K562 (cell line): Measurements from ENCODE around the gene TARBP2. TPM values are rescaled to one million over a fixed set of nuclear protein-coding genes. Genes with fewer than 3 reads are reported as not detected.

Source experiments
- ATAC-seq: fragments of 200-7000 bp; cut with Tn5 transposase; 3 replicates; pipeline ENCODE4 v1.9.1; 2020; ENCODE audit warnings: moderate library complexity
- BruUV-seq: library from RNA; stranded (reverse); fragments of 400-500 nt; replicated peaks from 2 replicates; lab custom pipeline; 2021; lab: Mats Ljungman, UMichigan
- CTCF ChIA-PET: fragments of 300-600 bp; formaldehyde crosslinking; extraction: SDS; loops from one replicate; lab custom pipeline; 2021; ENCODE audit warnings: low intra/inter-chr PET ratio; lab: Yijun Ruan, JAX
- POLR2A ChIA-PET: fragments of 300-600, 350-650 bp; sonication (Branson Sonifier 250); formaldehyde crosslinking; extraction: SDS; loops from one replicate; lab custom pipeline; 2021; ENCODE audit warnings: antibody characterized with exemption, inconsistent platforms; lab: Yijun Ruan, JAX
- DNase-seq, 4 experiments: peaks; one replicate each; pipeline versions ENCODE4 v3.0.0 to v3.0.0-alpha.2; 2011 to 2018; ENCODE audit warnings: low spot score in 3 of 4, mixed read lengths in 3 of 4; ENCODE audit errors: extremely low read depth in 1 of 4
- FAIRE-seq: peaks from 2 replicates; lab custom pipeline; 2011; peaks lifted over from hg19 to GRCh38; lab: Jason Lieb, UNC
- H2AFZ ChIP-seq: 2 replicates; pipeline ENCODE4 v1.6.0; 2011; ENCODE audit warnings: low read depth, low read length, control low read depth, inconsistent platforms
- H3K27ac ChIP-seq: fragments of 200-600 bp; 3 replicates; pipeline ENCODE4 v1.8.0; 2011; ENCODE audit warnings: low read depth, mild to moderate bottlenecking, control low read depth, inconsistent platforms, low read length, moderate library complexity, mixed read lengths; ENCODE audit errors: extremely low read depth
- H3K27me3 ChIP-seq, 2 experiments: fragments of 300-600 bp in 1 of 2; 2 replicates in 1 of 2; 3 replicates in 1 of 2; pipeline versions ENCODE4 v1.6.0 to v1.8.0; 2011; ENCODE audit warnings: inconsistent platforms in 2 of 2, low read length in 2 of 2, mild to moderate bottlenecking in 1 of 2, mixed read lengths in 1 of 2, moderate library complexity in 1 of 2; ENCODE audit not compliant: control insufficient read depth in 2 of 2, insufficient read depth in 2 of 2
- H3K36me3 ChIP-seq: fragments of 300-600 bp; 3 replicates; pipeline ENCODE4 v1.8.0; 2011; ENCODE audit warnings: mild to moderate bottlenecking, low read length, inconsistent platforms; ENCODE audit not compliant: control insufficient read depth, insufficient read depth
- H3K4me1 ChIP-seq, 2 experiments: fragments of 200-600 bp in 1 of 2; replicated peaks in 1 of 2; 2 replicates in 1 of 2; 3 replicates in 1 of 2; pipeline versions ENCODE4 v1.5.1 to v1.8.0; 2011; ENCODE audit warnings: inconsistent platforms in 2 of 2, low read length in 2 of 2, mild to moderate bottlenecking in 1 of 2, mixed read lengths in 1 of 2, moderate library complexity in 1 of 2; ENCODE audit not compliant: control insufficient read depth in 2 of 2, insufficient read depth in 2 of 2
- H3K4me2 ChIP-seq: 2 replicates; pipeline ENCODE4 v1.6.1; 2011; ENCODE audit warnings: low read length, control low read depth, inconsistent platforms, mixed read lengths; ENCODE audit not compliant: insufficient read depth
- H3K4me3 ChIP-seq: fragments of 200-600 bp; sonication (generic), shearing (Covaris generic); 2 replicates; pipeline ENCODE4 v1.5.1; 2016; ENCODE audit warnings: control low read depth, inconsistent platforms
- H3K79me2 ChIP-seq: fragments of 200-600 bp; 3 replicates; pipeline ENCODE4 v1.8.0; 2011; ENCODE audit warnings: low read length, inconsistent platforms; ENCODE audit not compliant: control insufficient read depth, insufficient read depth
- H3K9ac ChIP-seq, 2 experiments: 2 replicates each; pipeline versions ENCODE4 v1.6.0 to v1.6.1; 2011; ENCODE audit warnings: low read depth in 2 of 2, low read length in 2 of 2, control low read depth in 1 of 2, inconsistent platforms in 1 of 2, mild to moderate bottlenecking in 1 of 2, mixed read lengths in 1 of 2; ENCODE audit not compliant: insufficient read depth in 1 of 2
- H3K9me1 ChIP-seq: one replicate; pipeline ENCODE4 v1.6.0; 2011; ENCODE audit warnings: inconsistent platforms, mild to moderate bottlenecking, low read length, moderate library complexity; ENCODE audit not compliant: control insufficient read depth, insufficient read depth
- H3K9me3 ChIP-seq: replicated peaks from 2 replicates; pipeline ENCODE4 v1.5.1; 2011; ENCODE audit warnings: low read depth, low read length, inconsistent platforms; ENCODE audit not compliant: control insufficient read depth, insufficient read depth
- H4K20me1 ChIP-seq: replicated peaks from 2 replicates; pipeline ENCODE4 v1.6.1; 2011; ENCODE audit warnings: low read length, inconsistent platforms, mixed read lengths; ENCODE audit not compliant: control insufficient read depth, insufficient read depth
- NRF1 ChIP-seq, 2 experiments: fragments of 450-650 bp; IDR thresholded peaks in 1 of 2; conservative IDR thresholded peaks in 1 of 2; 2 replicates each; pipeline ENCODE4 v1.6.1; 2014; ENCODE audit warnings: mild to moderate bottlenecking in 2 of 2
- ZKSCAN1 ChIP-seq: fragments of 150-350 bp; IDR thresholded peaks from 2 replicates; pipeline ENCODE4 v1.6.1; 2016; ENCODE audit warnings: low read depth, low read length
- WGBS: fragments of 100-300 bp; shearing (Covaris generic); methylation state at CpG from one replicate; pipeline ENCODE4 v1.1.6; 2016; ENCODE audit warnings: low coverage, mixed read lengths; ENCODE audit not compliant: insufficient coverage; ENCODE audit errors: missing lambda C conversion rate; 5-methylcytosine and 5-hydroxymethylcytosine counted together
- in situ Hi-C: fragments of 300-500 bp; cut with MboI; formaldehyde crosslinking; loops from 4 replicates; pipeline ENCODE4 v1.15.0; 2018; ENCODE audit warnings: inconsistent platforms, mixed read lengths
- intact Hi-C: fragments of 100-400 bp; cut with micrococcal nuclease; formaldehyde crosslinking; loops from 2 replicates; pipeline ENCODE4 v1.14.2; 2022
- polyA plus RNA-seq, 8 experiments: library from polyadenylated mRNA; depleted of rRNA in 4 of 8; stranded (reverse) in 5 of 8; unstranded in 3 of 8; fragments of >200 nt; fragmentation: Nextera tagmentation in 2 of 8; fragmentation: Illumina TruSeq in 1 of 8; extraction: Ambion mirVana in 2 of 8; extraction: Trizol in 1 of 8; gene quantifications; 2 replicates each; pipeline versions ENCODE4 v1.2.1 to v1.2.3, GENCODE V29; 2011 to 2014; ENCODE audit warnings: inconsistent platforms in 1 of 8, missing spikeins in 1 of 8
- total RNA-seq, 7 experiments: library from RNA; depleted of rRNA in 6 of 7; stranded (reverse); fragments of >200 nt in 6 of 7; fragmentation: Illumina TruSeq in 2 of 7; extraction: Trizol in 2 of 7; gene quantifications; 2 replicates each; pipeline versions ENCODE4 v1.2.1 to v1.2.3, GENCODE V29; 2011 to 2021; ENCODE audit warnings: low replicate concordance in 1 of 7
- TF ChIP-seq, protein P1 (sequence below): IDR thresholded peaks from 3 replicates; pipeline ENCODE4 v1.6.1; 2011; ENCODE audit warnings: borderline replicate concordance, mild to moderate bottlenecking, moderate library complexity; ENCODE audit not compliant: insufficient read length; ENCODE audit errors: extremely low read depth

Gene TARBP2
- total and polyA plus RNA-seq, 9 of the 15 experiments (the other 6 are each of a cell fraction or from before 2014, with no cell fraction given), result 5.6 to 69.0 (median 44.6) TPM

DNA sequence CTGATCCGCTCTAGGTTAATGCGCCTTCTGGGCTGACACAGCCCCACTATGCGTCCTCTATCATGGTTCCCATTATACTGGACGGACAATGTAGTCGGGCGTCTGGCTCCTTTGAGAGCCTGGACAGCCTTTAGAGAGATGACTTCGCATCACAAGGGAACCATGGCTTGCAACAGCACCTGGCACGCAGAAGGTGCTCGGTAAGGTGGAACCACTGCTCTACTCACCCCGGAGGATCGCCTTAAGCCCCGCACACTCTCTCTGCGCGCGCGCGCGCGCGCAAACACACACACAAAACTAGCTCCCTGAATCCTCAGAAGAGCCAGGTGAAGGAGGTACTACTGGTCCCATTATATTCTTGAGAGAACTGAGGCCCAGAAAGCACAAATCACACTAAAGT is 8.9 kb upstream of the TARBP2 start:
- WGBS, result 92% methylated on average over 17 of the region's 20 CpGs
- TF ChIP-seq ZKSCAN1, result peak; percentile 50; the same call in 1 of the 2 replicates
- TF ChIP-seq, protein P1, sequence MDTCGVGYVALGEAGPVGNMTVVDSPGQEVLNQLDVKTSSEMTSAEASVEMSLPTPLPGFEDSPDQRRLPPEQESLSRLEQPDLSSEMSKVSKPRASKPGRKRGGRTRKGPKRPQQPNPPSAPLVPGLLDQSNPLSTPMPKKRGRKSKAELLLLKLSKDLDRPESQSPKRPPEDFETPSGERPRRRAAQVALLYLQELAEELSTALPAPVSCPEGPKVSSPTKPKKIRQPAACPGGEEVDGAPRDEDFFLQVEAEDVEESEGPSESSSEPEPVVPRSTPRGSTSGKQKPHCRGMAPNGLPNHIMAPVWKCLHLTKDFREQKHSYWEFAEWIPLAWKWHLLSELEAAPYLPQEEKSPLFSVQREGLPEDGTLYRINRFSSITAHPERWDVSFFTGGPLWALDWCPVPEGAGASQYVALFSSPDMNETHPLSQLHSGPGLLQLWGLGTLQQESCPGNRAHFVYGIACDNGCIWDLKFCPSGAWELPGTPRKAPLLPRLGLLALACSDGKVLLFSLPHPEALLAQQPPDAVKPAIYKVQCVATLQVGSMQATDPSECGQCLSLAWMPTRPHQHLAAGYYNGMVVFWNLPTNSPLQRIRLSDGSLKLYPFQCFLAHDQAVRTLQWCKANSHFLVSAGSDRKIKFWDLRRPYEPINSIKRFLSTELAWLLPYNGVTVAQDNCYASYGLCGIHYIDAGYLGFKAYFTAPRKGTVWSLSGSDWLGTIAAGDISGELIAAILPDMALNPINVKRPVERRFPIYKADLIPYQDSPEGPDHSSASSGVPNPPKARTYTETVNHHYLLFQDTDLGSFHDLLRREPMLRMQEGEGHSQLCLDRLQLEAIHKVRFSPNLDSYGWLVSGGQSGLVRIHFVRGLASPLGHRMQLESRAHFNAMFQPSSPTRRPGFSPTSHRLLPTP, result no peak
- TF ChIP-seq NRF1 (conservative IDR thresholded peaks at IDR 0.05 in 1 of 2, IDR thresholded peaks at IDR 0.05 in 1 of 2), result peak; percentile 47 to 56; a peak in 3 of 4 replicates
- DNase-seq, result no peak
- in situ Hi-C loops (no loop called here), intact Hi-C loops (no loop called here)
- no peaks in the 10 kb centered on the region for H4K20me1 ChIP-seq
- no peaks in the 10 kb centered on the region for H3K79me2 ChIP-seq
- FAIRE-seq, result no peak
- H3K36me3 ChIP-seq, result peaks cover 7% of the 10 kb centered on the region; the same call in 2 of the 3 replicates
- H3K27ac ChIP-seq, result peak overlapping the region; percentile 56; the same call in 1 of the 3 replicates
- H3K27me3 ChIP-seq, result no peaks in the 10 kb centered on the region
- H3K9me1 ChIP-seq, result no peaks in the 10 kb centered on the region
- no peak for ATAC-seq
- ChIA-PET POLR2A (interaction anchor here (0.5 to 2.0 kb wide), 9 partner anchors 9 to 63 kb away, joined by 3 to 13 read pairs (median 4); partner anchors contain the start of gene TARBP2), CTCF (no interaction called here)
- 0 out of 2 replicates have a peak overlapping the region, but pooled peaks have one; percentile 47 for H3K4me3 ChIP-seq
- peaks cover 27 to 40% of the 10 kb centered on the region in 2 experiments; a peak in 4 of 5 replicates for H3K4me1 ChIP-seq
- H2AFZ ChIP-seq, result peak overlapping the region; percentile 86; the same call in 1 of the 2 replicates
- no TSS peak for BruUV-seq
- H3K9ac ChIP-seq, result peak overlapping the region in 1 of 2 experiments; percentile 78; a peak in 2 of 4 replicates
- H3K9me3 ChIP-seq, result no peaks in the 10 kb centered on the region
- H3K4me2 ChIP-seq, result peak overlapping the region; percentile 79
